Left lung (tissue), 10 donors: Measurements from ENCODE around the gene GLIS2. TPM values are rescaled to one million over a fixed set of nuclear protein-coding genes. Genes with fewer than 3 reads are reported as not detected.

ENCODE experiments used
- ATAC-seq: fragments of 200-7000 bp; cut with Tn5 transposase; one replicate; pipeline ENCODE4 v1.9.1; 2020; ENCODE audit warnings: moderate library complexity
- DNase-seq, 4 donors: peaks; one replicate each; pipeline ENCODE4 v3.0.0-alpha.2; 2013 to 2020
- H3K27ac ChIP-seq, 2 donors: fragments of 200-600 bp; sonication (generic) in 1 of 2; one replicate each; pipeline versions ENCODE4 v1.5.0 to v1.8.0; 2020 to 2021
- H3K27me3 ChIP-seq, 2 donors: fragments of 200-600 bp; sonication (generic) in 1 of 2; one replicate each; pipeline versions ENCODE4 v1.5.0 to v1.8.0; 2020 to 2021
- H3K36me3 ChIP-seq, 2 donors: fragments of 200-600 bp; sonication (generic) in 1 of 2; one replicate each; pipeline versions ENCODE4 v1.5.0 to v1.8.0; 2020 to 2021
- H3K4me1 ChIP-seq, 2 donors: fragments of 200-600 bp; one replicate each; pipeline ENCODE4 v1.8.0; 2021
- H3K4me3 ChIP-seq, 2 donors: fragments of 200-600 bp; sonication (generic) in 1 of 2; one replicate each; pipeline versions ENCODE4 v1.5.0 to v1.8.0; 2020 to 2021; ENCODE audit warnings: mild to moderate bottlenecking in 1 of 2
- H3K9me3 ChIP-seq, 2 donors: fragments of 200-600 bp; sonication (generic) in 1 of 2; one replicate each; pipeline versions ENCODE4 v1.5.0 to v1.8.0; 2020 to 2021
- CTCF ChIP-seq, 2 donors: fragments of 200-600 bp; sonication (generic) in 1 of 2; IDR thresholded peaks; one replicate each; pipeline versions ENCODE4 v1.5.0 to v1.8.0; 2021; ENCODE audit warnings: antibody characterized with exemption in 2 of 2
- intact Hi-C, 2 donors: fragments of 100-400 bp; cut with DNase I; formaldehyde crosslinking; loops; one replicate each; pipeline versions ENCODE4 v1.11.2 to v1.14.2; 2022
- polyA plus RNA-seq, 6 donors: library from polyadenylated mRNA; unstranded; fragments of 120-200 nt; gene quantifications; one replicate each; pipeline ENCODE4 v1.2.1, GENCODE V29; 2013; ENCODE audit not compliant: insufficient read length in 6 of 6
- total RNA-seq, 2 donors: library from RNA; stranded (reverse); fragmentation: NEBNext Ultra II Directional; extraction: Animal tissue kit (Norgen Biotek cat#: 25700); gene quantifications; one replicate each; pipeline ENCODE4 v1.2.1, GENCODE V29; 2021
- donor health status: DM: no; HTN: yes; CAD: no.
- donor health status: DM: no; HTN: no; CAD: no.

Gene GLIS2
- total and polyA plus RNA-seq, 8 donors = 17.2 to 31.0 (median 25.3) TPM

GRCh38 chr16:4271176-4272113, 44.4 kb upstream of the GLIS2 start:
- H3K27ac ChIP-seq = peak overlapping the region; percentile 86 to 90
- H3K4me1 ChIP-seq = peaks cover 5 to 24% of the 10 kb centered on the region in 2 donors
- no peaks in the 10 kb centered on the region for H3K27me3 ChIP-seq
- DNase-seq = peak; percentile 87 to 98 (median 94)
- H3K36me3 ChIP-seq = no peaks in the 10 kb centered on the region
- H3K4me3 ChIP-seq = peak overlapping the region; percentile 86 to 87
- intact Hi-C loops = no loop called here
- no peaks in the 10 kb centered on the region for H3K9me3 ChIP-seq
- ATAC-seq = peak; percentile 88
- no peak for TF ChIP-seq CTCF (IDR thresholded peaks at IDR 0.05)

- intact Hi-C loops = no loop called here
- no peaks in the 10 kb centered on the region for H3K27me3 ChIP-seq
- H3K36me3 ChIP-seq = no peaks in the 10 kb centered on the region
- peaks cover 5 to 24% of the 10 kb centered on the region in 2 donors for H3K4me1 ChIP-seq
- DNase-seq (peak; percentile 51 to 89 (median 68)), ATAC-seq (peak; percentile 3)
- peak overlapping the region; percentile 86 to 90 for H3K27ac ChIP-seq
- no peak for TF ChIP-seq CTCF (IDR thresholded peaks at IDR 0.05)
- H3K9me3 ChIP-seq = no peaks in the 10 kb centered on the region
- peak overlapping the region; percentile 86 to 87 for H3K4me3 ChIP-seq
These were observed 43.5 kb upstream of the GLIS2 start for GRCh38 chr16:4272114-4272956.

- intact Hi-C loops = no loop called here
- no peak for TF ChIP-seq CTCF (IDR thresholded peaks at IDR 0.05)
- Histone ChIP-seq H3K27ac (peak overlapping the region; percentile 90 to 92), H3K9me3 (no peaks in the 10 kb centered on the region), H3K4me3 (peak overlapping the region; percentile 86 to 87), H3K4me1 (peaks cover 5 to 24% of the 10 kb centered on the region in 2 donors), H3K27me3 (no peaks in the 10 kb centered on the region), H3K36me3 (no peaks in the 10 kb centered on the region)
- peak; percentile 39 to 90 (median 66) for DNase-seq
- ATAC-seq = peak; percentile 57
These were observed 42.0 kb upstream of the GLIS2 start for GRCh38 chr16:4273858-4274311.

GRCh38 chr16:4275861-4276260, 40.0 kb upstream of the GLIS2 start:
- Histone ChIP-seq H3K27ac (no peak overlapping the region), H3K4me3 (no peak overlapping the region), H3K36me3 (no peaks in the 10 kb centered on the region), H3K9me3 (no peaks in the 10 kb centered on the region), H3K4me1 (peaks cover 2 to 19% of the 10 kb centered on the region in 2 donors), H3K27me3 (no peaks in the 10 kb centered on the region)
- ATAC-seq = no peak
- intact Hi-C loops = no loop called here
- DNase-seq = no peak
- no peak for TF ChIP-seq CTCF (IDR thresholded peaks at IDR 0.05)
